K562 (cell line): ENCODE measurements around the gene CREB3L1. TPM values are rescaled to one million over a fixed set of nuclear protein-coding genes. Genes with fewer than 3 reads are reported as not detected.

Experiments
- ATAC-seq: fragments of 200-7000 bp; cut with Tn5 transposase; 3 replicates; pipeline ENCODE4 v1.9.1; 2020; ENCODE audit warnings: moderate library complexity
- BruUV-seq: library from RNA; stranded (reverse); fragments of 400-500 nt; replicated peaks from 2 replicates; lab custom pipeline; 2021; lab: Mats Ljungman, UMichigan
- CTCF ChIA-PET: fragments of 300-600 bp; formaldehyde crosslinking; extraction: SDS; loops from one replicate; lab custom pipeline; 2021; ENCODE audit warnings: low intra/inter-chr PET ratio; lab: Yijun Ruan, JAX
- POLR2A ChIA-PET: fragments of 300-600, 350-650 bp; sonication (Branson Sonifier 250); formaldehyde crosslinking; extraction: SDS; loops from one replicate; lab custom pipeline; 2021; ENCODE audit warnings: antibody characterized with exemption, inconsistent platforms; lab: Yijun Ruan, JAX
- DNase-seq, 4 experiments: peaks; one replicate each; pipeline versions ENCODE4 v3.0.0 to v3.0.0-alpha.2; 2011 to 2018; ENCODE audit warnings: low spot score in 3 of 4, mixed read lengths in 3 of 4; ENCODE audit errors: extremely low read depth in 1 of 4
- FAIRE-seq: peaks from 2 replicates; lab custom pipeline; 2011; peaks lifted over from hg19 to GRCh38; lab: Jason Lieb, UNC
- H2AFZ ChIP-seq: 2 replicates; pipeline ENCODE4 v1.6.0; 2011; ENCODE audit warnings: low read depth, low read length, control low read depth, inconsistent platforms
- H3K27ac ChIP-seq: fragments of 200-600 bp; 3 replicates; pipeline ENCODE4 v1.8.0; 2011; ENCODE audit warnings: low read depth, mild to moderate bottlenecking, control low read depth, inconsistent platforms, low read length, moderate library complexity, mixed read lengths; ENCODE audit errors: extremely low read depth
- H3K27me3 ChIP-seq, 2 experiments: fragments of 300-600 bp in 1 of 2; 2 replicates in 1 of 2; 3 replicates in 1 of 2; pipeline versions ENCODE4 v1.6.0 to v1.8.0; 2011; ENCODE audit warnings: inconsistent platforms in 2 of 2, low read length in 2 of 2, mild to moderate bottlenecking in 1 of 2, mixed read lengths in 1 of 2, moderate library complexity in 1 of 2; ENCODE audit not compliant: control insufficient read depth in 2 of 2, insufficient read depth in 2 of 2
- H3K36me3 ChIP-seq: fragments of 300-600 bp; 3 replicates; pipeline ENCODE4 v1.8.0; 2011; ENCODE audit warnings: mild to moderate bottlenecking, low read length, inconsistent platforms; ENCODE audit not compliant: control insufficient read depth, insufficient read depth
- H3K4me1 ChIP-seq, 2 experiments: fragments of 200-600 bp in 1 of 2; replicated peaks in 1 of 2; 2 replicates in 1 of 2; 3 replicates in 1 of 2; pipeline versions ENCODE4 v1.5.1 to v1.8.0; 2011; ENCODE audit warnings: inconsistent platforms in 2 of 2, low read length in 2 of 2, mild to moderate bottlenecking in 1 of 2, mixed read lengths in 1 of 2, moderate library complexity in 1 of 2; ENCODE audit not compliant: control insufficient read depth in 2 of 2, insufficient read depth in 2 of 2
- H3K4me2 ChIP-seq: 2 replicates; pipeline ENCODE4 v1.6.1; 2011; ENCODE audit warnings: low read length, control low read depth, inconsistent platforms, mixed read lengths; ENCODE audit not compliant: insufficient read depth
- H3K4me3 ChIP-seq: fragments of 200-600 bp; sonication (generic), shearing (Covaris generic); 2 replicates; pipeline ENCODE4 v1.5.1; 2016; ENCODE audit warnings: control low read depth, inconsistent platforms
- H3K79me2 ChIP-seq: fragments of 200-600 bp; 3 replicates; pipeline ENCODE4 v1.8.0; 2011; ENCODE audit warnings: low read length, inconsistent platforms; ENCODE audit not compliant: control insufficient read depth, insufficient read depth
- H3K9ac ChIP-seq, 2 experiments: 2 replicates each; pipeline versions ENCODE4 v1.6.0 to v1.6.1; 2011; ENCODE audit warnings: low read depth in 2 of 2, low read length in 2 of 2, control low read depth in 1 of 2, inconsistent platforms in 1 of 2, mild to moderate bottlenecking in 1 of 2, mixed read lengths in 1 of 2; ENCODE audit not compliant: insufficient read depth in 1 of 2
- H3K9me1 ChIP-seq: one replicate; pipeline ENCODE4 v1.6.0; 2011; ENCODE audit warnings: inconsistent platforms, mild to moderate bottlenecking, low read length, moderate library complexity; ENCODE audit not compliant: control insufficient read depth, insufficient read depth
- H3K9me3 ChIP-seq: replicated peaks from 2 replicates; pipeline ENCODE4 v1.5.1; 2011; ENCODE audit warnings: low read depth, low read length, inconsistent platforms; ENCODE audit not compliant: control insufficient read depth, insufficient read depth
- H4K20me1 ChIP-seq: replicated peaks from 2 replicates; pipeline ENCODE4 v1.6.1; 2011; ENCODE audit warnings: low read length, inconsistent platforms, mixed read lengths; ENCODE audit not compliant: control insufficient read depth, insufficient read depth
- FOS ChIP-seq: IDR thresholded peaks from 3 replicates; pipeline ENCODE4 v1.6.1; 2011; ENCODE audit not compliant: insufficient read length; ENCODE audit errors: extremely low read depth
- PREB ChIP-seq: sonication (generic); formaldehyde crosslinking; IDR thresholded peaks from 2 replicates; pipeline ENCODE4 v1.8.1; 2023; ENCODE audit warnings: mild to moderate bottlenecking, missing genetic modification reagents
- SIRT6 ChIP-seq: IDR thresholded peaks from one replicate; pipeline ENCODE4 v1.6.1; 2012; ENCODE audit warnings: low read depth, mild to moderate bottlenecking, control low read depth, inconsistent platforms, low read length, moderate library complexity
- ZBTB40 ChIP-seq, 2 experiments: fragments of 450-650 bp in 1 of 2; sonication (generic) in 1 of 2; formaldehyde crosslinking in 1 of 2; IDR thresholded peaks; 2 replicates each; pipeline versions ENCODE4 v1.7.1 to v1.9.0; 2016 to 2022; ENCODE audit warnings: inconsistent platforms in 1 of 2, mild to moderate bottlenecking in 1 of 2, missing genetic modification reagents in 1 of 2
- ZBTB7A ChIP-seq: IDR thresholded peaks from 2 replicates; pipeline ENCODE4 v1.6.1; 2011; ENCODE audit warnings: low read depth, mild to moderate bottlenecking, low read length, moderate library complexity, borderline replicate concordance; ENCODE audit not compliant: control insufficient read depth
- ZNF143 ChIP-seq: sonication (generic); formaldehyde crosslinking; IDR thresholded peaks from 2 replicates; pipeline ENCODE4 v1.9.0; 2022; ENCODE audit warnings: mild to moderate bottlenecking, missing genetic modification reagents
- whole genome bisulfite sequencing: fragments of 100-300 bp; shearing (Covaris generic); methylation state at CpG from one replicate; pipeline ENCODE4 v1.1.6; 2016; ENCODE audit warnings: low coverage, mixed read lengths; ENCODE audit not compliant: insufficient coverage; ENCODE audit errors: missing lambda C conversion rate; 5-methylcytosine and 5-hydroxymethylcytosine counted together
- in situ Hi-C: fragments of 300-500 bp; cut with MboI; formaldehyde crosslinking; loops from 4 replicates; pipeline ENCODE4 v1.15.0; 2018; ENCODE audit warnings: inconsistent platforms, mixed read lengths
- intact Hi-C: fragments of 100-400 bp; cut with micrococcal nuclease; formaldehyde crosslinking; loops from 2 replicates; pipeline ENCODE4 v1.14.2; 2022
- polyA plus RNA-seq, 8 experiments: library from polyadenylated mRNA; depleted of rRNA in 4 of 8; stranded (reverse) in 5 of 8; unstranded in 3 of 8; fragments of >200 nt; fragmentation: Nextera tagmentation in 2 of 8; fragmentation: Illumina TruSeq in 1 of 8; extraction: Ambion mirVana in 2 of 8; extraction: Trizol in 1 of 8; gene quantifications; 2 replicates each; pipeline versions ENCODE4 v1.2.1 to v1.2.3, GENCODE V29; 2011 to 2014; ENCODE audit warnings: inconsistent platforms in 1 of 8, missing spikeins in 1 of 8
- total RNA-seq, 7 experiments: library from RNA; depleted of rRNA in 6 of 7; stranded (reverse); fragments of >200 nt in 6 of 7; fragmentation: Illumina TruSeq in 2 of 7; extraction: Trizol in 2 of 7; gene quantifications; 2 replicates each; pipeline versions ENCODE4 v1.2.1 to v1.2.3, GENCODE V29; 2011 to 2021; ENCODE audit warnings: low replicate concordance in 1 of 7

CREB3L1 gene
- total and polyA plus RNA-seq, 9 of the 15 experiments (the other 6 are each of a cell fraction or from before 2014, with no cell fraction given): 1.2 to 27.6 (median 3.7) TPM

DNA sequence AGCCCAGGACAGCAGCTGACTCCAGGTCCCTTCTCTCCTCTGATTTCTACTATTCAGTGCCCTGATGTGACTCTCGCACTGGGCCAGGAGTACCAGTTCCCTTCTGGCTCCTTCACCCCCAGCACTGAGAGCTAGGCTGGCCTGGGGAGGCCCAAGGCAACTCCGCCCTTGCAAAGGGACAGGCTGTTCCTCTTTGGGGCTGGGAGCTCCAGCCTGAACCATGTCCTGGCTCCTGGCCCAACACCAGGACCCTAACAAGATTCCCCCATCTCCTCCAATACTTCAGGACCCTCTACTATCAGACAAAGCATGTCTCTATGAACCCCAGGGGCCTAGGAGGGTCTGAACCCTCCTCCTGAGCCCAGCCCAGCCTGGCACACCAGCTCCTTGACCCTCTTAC is 12.5 kb downstream of the CREB3L1 start:
- H3K9ac ChIP-seq: peak overlapping the region in 1 of 2 experiments; percentile 69; a peak in 2 of 4 replicates
- FAIRE-seq: no peak

More for the DNA sequence above, 12.5 kb downstream of the CREB3L1 start:
- no TSS peak for BruUV-seq
- Histone ChIP-seq H3K4me1 (peaks cover 27 to 35% of the 10 kb centered on the region in 2 experiments), H3K4me2 (no peak overlapping the region), H3K4me3 (no peak overlapping the region), H3K9me1 (peaks cover 3% of the 10 kb centered on the region), H3K27ac (no peak overlapping the region), H4K20me1 (no peaks in the 10 kb centered on the region), H2AFZ (no peak overlapping the region), H3K27me3 (no peaks in the 10 kb centered on the region), H3K79me2 (peaks cover 9% of the 10 kb centered on the region; the same call in 2 of the 3 replicates), H3K36me3 (peaks cover 5% of the 10 kb centered on the region; the same call in 2 of the 3 replicates), H3K9me3 (no peaks in the 10 kb centered on the region)
- TF ChIP-seq ZBTB7A (0 out of 2 replicates have a peak, but pooled peaks have one; percentile 5), FOS (no peak), PREB (CRISPR knock-in tag) (0 out of 2 replicates have a peak, but pooled peaks have one; percentile 53), ZBTB40 (IDR thresholded peaks at IDR 0.05) (no peak), ZBTB40 (CRISPR knock-in tag; IDR thresholded peaks at IDR 0.05) (no peak), SIRT6 (no peak), ZNF143 (0 out of 2 replicates have a peak, but pooled peaks have one; percentile 9)
- intact Hi-C loops (no loop called here), in situ Hi-C loops (no loop called here)
- 100% methylated on average over 2 of the region's 2 CpGs for WGBS
- DNase-seq (no peak), ATAC-seq (no peak)
- CTCF ChIA-PET: no interaction called here
- POLR2A ChIA-PET: interaction anchor here (0.6 to 1.6 kb wide), 5 partner anchors 10 to 218 kb away, joined by 3 to 5 read pairs (median 3); no protein-coding TSS in a partner anchor
